NOMO-1 treated with DMSO at 0.1 percent for 48 hours (cell line): ENCODE data around the gene C12orf50.
A peak's percentile ranks its signal among the peaks of the same experiment; 100 is the strongest.
"Not testable (repeated sequence)": the region's sequence is repeated elsewhere in the genome, so short reads cannot be mapped to it uniquely, and the experiment has no call there.

Experiments used
- DNase-seq: peaks from one replicate; lab custom pipeline; 2025; ENCODE audit not compliant: unreplicated experiment; lab: John Stamatoyannopoulos, UW

C12orf50 gene

GRCh38 chr12:88029093-88029665, at the start of gene C12orf50:
Gene C12orf50 (minus strand): TSS chr12:88029401. CDS start chr12:88026962, 2,439 bp downstream.
- no peak for DNase-seq

DNA sequence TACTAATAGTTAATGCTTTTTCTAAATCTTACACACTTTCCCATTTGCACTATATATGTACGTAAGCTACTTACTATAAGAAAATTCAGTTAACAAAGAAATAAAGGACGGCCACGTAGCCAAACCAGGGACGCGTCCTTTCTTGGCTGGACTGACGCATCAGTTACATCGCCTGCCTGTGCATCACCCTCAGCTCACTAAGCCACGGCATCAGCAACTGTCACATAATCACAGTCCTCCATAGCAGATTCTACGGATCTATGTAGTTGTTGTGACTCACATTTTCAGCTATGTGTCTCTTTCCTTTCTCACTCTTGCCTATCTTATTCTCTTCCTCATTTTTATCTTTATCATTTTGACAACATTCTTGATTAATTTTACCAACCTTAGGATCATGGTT, 38.1 kb upstream of the C12orf50 start:
- DNase-seq: no peak

DNA sequence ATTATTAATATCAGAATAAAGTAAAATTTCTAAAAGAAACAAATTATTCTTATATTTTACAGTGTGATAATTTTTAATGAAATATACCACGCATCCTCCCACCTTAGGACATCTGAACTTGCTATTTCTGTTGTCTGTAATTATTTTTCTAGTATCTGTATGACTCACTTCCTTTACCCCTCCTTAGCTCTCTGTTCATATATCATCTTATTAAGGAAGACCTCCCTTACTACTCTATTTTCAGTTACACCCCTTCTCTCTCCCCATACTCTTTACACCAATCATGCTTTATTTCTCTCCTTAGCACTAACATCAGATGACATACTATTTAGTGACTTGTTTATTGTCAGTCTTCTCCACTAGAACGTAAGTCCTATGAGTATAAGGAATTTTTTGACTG, 34.2 kb upstream of the C12orf50 start:
- peak; percentile 8 for DNase-seq

- peak; percentile 30 for DNase-seq
Measured at GRCh38 chr12:88062474-88062873, 33.3 kb upstream of the C12orf50 start.

DNA sequence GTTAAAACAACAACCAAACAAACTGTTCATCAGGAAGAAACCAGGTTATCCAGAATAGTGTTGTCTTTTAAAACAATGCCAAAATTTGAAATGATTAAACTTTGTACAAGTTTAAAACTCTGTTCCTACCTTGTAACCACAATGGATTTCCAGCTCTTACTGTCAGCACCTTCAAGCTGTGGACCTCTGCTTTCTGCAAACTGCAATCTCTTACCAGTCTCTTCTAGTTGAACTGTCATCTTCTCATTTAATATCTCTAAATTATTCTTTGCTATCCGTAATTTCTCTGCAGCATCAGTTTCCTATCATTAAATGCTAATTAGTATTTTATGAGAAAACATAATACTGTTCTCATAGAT, 29.5 kb upstream of the C12orf50 start:
- DNase-seq: no peak

- DNase-seq: no peak
Measured at GRCh38 chr12:88057994-88058718, 29.0 kb upstream of the C12orf50 start.

DNA sequence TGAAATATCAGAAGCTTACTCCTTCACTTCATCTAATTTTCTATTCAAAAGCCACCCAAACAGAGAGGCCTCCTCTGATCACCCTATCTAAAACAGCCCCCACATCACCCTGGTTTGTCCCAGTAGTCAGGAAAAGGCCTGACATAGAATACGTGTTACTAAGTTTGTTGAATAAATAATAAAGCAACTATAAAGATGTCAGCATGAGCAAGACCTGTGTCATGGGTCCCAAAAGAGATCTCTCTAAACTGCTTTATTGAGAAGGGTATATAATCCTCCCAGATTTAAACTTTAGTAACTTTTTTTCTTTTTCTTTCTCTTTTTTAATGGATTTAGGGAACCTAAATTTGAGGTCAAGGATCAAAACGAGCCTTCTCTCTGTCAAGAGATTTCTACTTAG, 27.4 kb upstream of the C12orf50 start:
- DNase-seq: no peak

- peak; percentile 27 for DNase-seq
Measured at GRCh38 chr12:88052686-88053085, 23.5 kb upstream of the C12orf50 start.

DNA sequence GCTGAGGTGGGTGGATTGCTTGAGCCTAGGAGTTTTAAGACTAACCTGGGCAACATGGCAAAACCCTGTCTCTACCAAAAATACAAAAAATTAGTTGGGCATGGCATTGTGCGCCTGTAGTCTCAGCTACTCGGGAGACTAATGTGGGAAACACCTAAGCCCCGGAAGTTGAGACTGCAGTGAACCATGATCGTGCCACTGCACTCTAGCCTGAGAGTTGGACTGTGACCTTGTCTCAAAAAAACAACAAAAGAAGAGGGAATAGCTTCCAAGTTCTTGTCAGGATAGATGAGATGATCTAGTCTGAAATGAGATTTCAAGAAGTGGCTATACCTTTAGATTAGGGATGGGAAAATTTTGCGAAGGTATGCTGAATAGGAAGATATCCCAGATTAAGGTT, 14.8 kb upstream of the C12orf50 start:
- no peak for DNase-seq

GRCh38 chr12:88037770-88038169, 8.6 kb upstream of the C12orf50 start:
- no peak for DNase-seq

GRCh38 chr12:88036353-88036965, 7.3 kb upstream of the C12orf50 start:
- peak; percentile 62 for DNase-seq

GRCh38 chr12:88035907-88036289, 6.7 kb upstream of the C12orf50 start:
- DNase-seq: no peak

- DNase-seq: peak; percentile 82
Measured at GRCh38 chr12:88035271-88035906, 6.2 kb upstream of the C12orf50 start.

- DNase-seq: not testable (repeated sequence)
Measured at GRCh38 chr12:88031161-88031560, 2.0 kb upstream of the C12orf50 start.

GRCh38 chr12:88026196-88026595, 3.0 kb downstream of the C12orf50 start:
- DNase-seq: no peak

DNA sequence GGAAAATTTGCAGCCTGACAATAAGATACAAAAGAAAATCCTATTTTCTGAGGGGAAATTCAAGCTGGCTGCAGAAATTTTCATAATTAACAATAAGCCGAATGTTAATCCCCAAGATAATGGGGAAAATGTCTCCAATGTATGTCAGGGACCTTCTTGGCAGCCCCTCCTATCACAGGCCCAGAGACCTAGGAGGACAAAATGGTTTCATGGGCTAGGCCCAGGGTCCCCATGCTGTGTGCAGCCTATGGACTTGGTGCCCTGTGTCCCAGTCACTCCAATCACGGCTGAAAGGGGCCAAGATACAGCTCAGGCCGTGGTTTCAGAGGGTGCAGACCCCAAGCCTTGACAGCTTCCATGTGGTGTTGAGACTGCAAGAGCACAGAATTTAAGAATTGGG, 11.2 kb downstream of the C12orf50 start:
- no peak for DNase-seq

DNA sequence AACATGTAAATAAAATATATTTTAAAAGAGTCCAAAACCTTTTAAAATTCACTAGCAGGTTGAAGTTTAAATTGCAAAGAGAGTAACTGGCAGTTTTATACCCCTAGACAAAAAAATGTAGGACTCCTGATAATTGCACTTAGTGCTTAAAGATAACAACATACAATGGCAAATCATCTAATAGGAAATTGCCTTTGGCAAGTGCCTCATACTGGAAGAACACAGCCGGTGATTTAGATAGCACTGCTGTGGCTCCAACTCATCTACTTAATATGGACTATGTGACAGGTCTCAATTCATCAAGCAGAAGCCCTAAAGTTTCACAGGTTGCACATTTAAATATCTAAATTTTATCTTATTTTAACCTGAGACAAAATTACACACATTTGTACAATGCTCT, 13.4 kb downstream of the C12orf50 start:
- DNase-seq: no peak

DNA sequence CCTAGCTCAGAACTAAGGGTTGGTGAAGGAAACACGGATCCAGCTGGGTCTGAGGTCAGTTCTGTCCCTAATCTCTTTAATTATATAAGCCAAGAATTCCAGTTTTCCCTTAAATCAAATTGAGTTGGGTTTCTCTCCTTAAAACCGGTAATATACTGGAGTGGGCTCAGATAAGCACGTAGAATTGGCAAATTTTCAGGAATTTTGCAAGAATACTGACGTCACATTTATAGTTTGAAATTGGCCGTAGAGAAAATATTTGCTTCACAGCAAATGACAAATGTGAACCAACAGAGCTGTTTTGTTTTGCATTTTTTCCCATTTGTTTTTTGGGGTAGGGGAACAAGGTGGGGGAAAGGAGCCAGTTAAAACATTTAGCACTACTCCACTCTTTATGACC, 17.4 kb downstream of the C12orf50 start:
- no peak for DNase-seq

- no peak for DNase-seq
Measured at GRCh38 chr12:88006351-88006750, 22.9 kb downstream of the C12orf50 start.

DNA sequence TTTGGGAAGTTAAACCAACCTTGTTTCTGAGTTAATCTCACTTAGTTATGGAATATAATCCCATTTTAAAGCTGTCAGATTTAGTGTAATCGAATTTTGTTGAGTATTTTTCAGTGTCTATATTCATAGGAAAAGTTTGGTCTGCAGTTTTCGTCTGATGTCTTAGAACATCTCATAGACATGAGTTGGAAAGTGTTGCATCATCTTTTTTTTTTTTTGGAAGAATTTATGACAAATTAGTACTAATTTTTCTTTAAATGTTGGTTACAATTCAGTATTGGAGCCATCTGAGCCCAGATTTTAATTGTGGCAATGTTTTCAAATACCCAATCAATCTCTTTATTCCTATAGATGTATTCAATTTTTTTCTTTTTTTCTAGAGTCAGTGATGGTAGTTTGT, 27.9 kb downstream of the C12orf50 start:
- no peak for DNase-seq

- DNase-seq: peak; percentile 54
Measured at GRCh38 chr12:87995581-87996178, 33.5 kb downstream of the C12orf50 start.

DNA sequence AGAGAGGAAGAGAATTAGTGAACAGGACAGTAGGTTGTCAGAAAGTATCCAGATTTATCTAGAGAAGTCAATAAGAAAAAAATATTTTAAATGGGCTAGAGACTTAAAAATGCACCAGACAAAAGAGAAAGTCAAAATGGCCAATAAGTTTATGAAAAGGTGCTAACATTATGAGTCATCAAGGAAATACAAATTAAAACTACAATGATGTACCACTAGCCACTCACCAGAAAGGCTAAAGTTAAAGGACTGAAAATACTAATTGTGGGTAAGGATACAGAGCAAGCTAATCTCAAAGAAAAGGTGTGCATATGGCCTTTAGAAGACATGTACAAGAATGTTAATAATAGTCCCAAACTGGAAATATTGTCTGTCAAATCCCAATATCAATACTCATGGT, 37.7 kb downstream of the C12orf50 start:
- DNase-seq: no peak
